Measurements from ENCODE around the gene PURB.

GRCh38 chr7:44885394-44886317 lies at the start of gene PURB:
- TF ChIP-seq CTCF (conservative IDR thresholded peaks at IDR 0.05 in 1 of 2, IDR thresholded peaks at IDR 0.05 in 1 of 2; ENCODE audit: extremely low read depth in 1 of 2, insufficient read depth in 1 of 2, low read depth in 1 of 2, low read length in 2 of 2) (no peak), EZH2 (IDR thresholded peaks at IDR 0.05; ENCODE audit: borderline replicate concordance, low read length) (no peak)
